Natural killer cell treated with Interleukin-12 subunit alpha and Interleukin-12 subunit beta and Interleukin-15 and Interleukin-18, amount 100 ng/mL, for 72 hours (primary cell): Measurements from ENCODE around the gene USP19. TPM values are rescaled to one million over a fixed set of nuclear protein-coding genes. Genes with fewer than 3 reads are reported as not detected.

Experiments used
- ATAC-seq, 2 donors: fragments of 150-1000 bp; cut with Tn5 transposase in 1 of 2; sonication (Bioruptor Pico), chemical (Tn5 transposase) in 1 of 2; 2 replicates each; pipeline ENCODE4 v1.10.0; 2021
- DNase-seq: peaks from one replicate; pipeline ENCODE4 v3.0.0; 2022; ENCODE audit warnings: low spot score
- H3K27ac Mint-ChIP-seq, 2 donors: 1 replicate in 1 of 2; 2 replicates in 1 of 2; pipeline ENCODE4 v1.8.0; 2022; ENCODE audit warnings: mixed read lengths in 2 of 2, mild to moderate bottlenecking in 1 of 2, moderate library complexity in 1 of 2
- H3K27me3 Mint-ChIP-seq, 2 donors: 1 replicate in 1 of 2; 2 replicates in 1 of 2; pipeline ENCODE4 v1.8.0; 2022; ENCODE audit warnings: mixed read lengths in 2 of 2
- H3K36me3 Mint-ChIP-seq: one replicate; pipeline ENCODE4 v1.8.0; 2022; ENCODE audit warnings: mixed read lengths
- H3K4me1 Mint-ChIP-seq, 2 donors: 1 replicate in 1 of 2; 2 replicates in 1 of 2; pipeline ENCODE4 v1.8.0; 2022; ENCODE audit warnings: low read depth in 2 of 2, mixed read lengths in 2 of 2, mild to moderate bottlenecking in 1 of 2
- H3K4me3 Mint-ChIP-seq: one replicate; pipeline ENCODE4 v1.8.0; 2022; ENCODE audit warnings: mixed read lengths
- H3K9me3 Mint-ChIP-seq: 2 replicates; pipeline ENCODE4 v1.8.0; 2022; ENCODE audit warnings: mixed read lengths
- total RNA-seq, 2 donors: library from RNA; stranded (reverse); gene quantifications; one replicate each; pipeline ENCODE4 v1.2.3, GENCODE V29; 2022

Gene USP19
- total RNA-seq, 2 donors from 2014 or later: 54.4 to 65.0 TPM

GRCh38 chr3:49104052-49104426 is 16.6 kb downstream of the USP19 start:
- no peaks in the 10 kb centered on the region for H3K9me3 Mint-ChIP-seq
- ATAC-seq: peak in 1 of 2 donors; percentile 1
- H3K27ac Mint-ChIP-seq: peak overlapping the region; percentile 92 to 97

GRCh38 chr3:49100046-49100615 is 20.5 kb downstream of the USP19 start:
- Mint-ChIP-seq H3K27ac (no peak overlapping the region), H3K27me3 (no peaks in the 10 kb centered on the region), H3K4me3 (no peak overlapping the region), H3K4me1 (peaks cover 26 to 30% of the 10 kb centered on the region in 2 donors), H3K36me3 (peaks cover 8% of the 10 kb centered on the region), H3K9me3 (no peaks in the 10 kb centered on the region)
- no peak for DNase-seq
- ATAC-seq: no peak

More at GRCh38 chr3:49104052-49104426, 16.6 kb downstream of the USP19 start:
- DNase-seq: no peak
- Mint-ChIP-seq H3K36me3 (peaks cover 8% of the 10 kb centered on the region), H3K4me3 (peak overlapping the region; percentile 91), H3K27me3 (no peaks in the 10 kb centered on the region), H3K4me1 (peaks cover 26 to 37% of the 10 kb centered on the region in 2 donors)

- DNase-seq: no peak
- Mint-ChIP-seq H3K9me3 (no peaks in the 10 kb centered on the region), H3K4me1 (peaks cover 25% of the 10 kb centered on the region in 2 donors), H3K36me3 (peaks cover 8% of the 10 kb centered on the region), H3K27ac (no peak overlapping the region), H3K27me3 (no peaks in the 10 kb centered on the region), H3K4me3 (no peak overlapping the region)
- ATAC-seq: no peak
Observed at GRCh38 chr3:49098910-49099630, 21.6 kb downstream of the USP19 start.

- Mint-ChIP-seq H3K27me3 (no peaks in the 10 kb centered on the region), H3K27ac (no peak overlapping the region), H3K36me3 (peaks cover 8% of the 10 kb centered on the region), H3K4me1 (peaks cover 18% of the 10 kb centered on the region in 2 donors), H3K9me3 (no peaks in the 10 kb centered on the region), H3K4me3 (no peak overlapping the region)
- no peak for DNase-seq
- ATAC-seq: no peak
Observed at GRCh38 chr3:49098429-49098828, 22.2 kb downstream of the USP19 start.

- H3K27me3 Mint-ChIP-seq: no peaks in the 10 kb centered on the region
- no peaks in the 10 kb centered on the region for H3K36me3 Mint-ChIP-seq
- peak within 1 kb of the TSS; percentile 90 to 95 for H3K27ac Mint-ChIP-seq
- peak; percentile 95 for DNase-seq
- no peaks in the 10 kb centered on the region for H3K9me3 Mint-ChIP-seq
- H3K4me1 Mint-ChIP-seq: peaks cover 20 to 36% of the 10 kb centered on the region in 2 donors
- peak; percentile 89 to 92 for ATAC-seq
- peak within 1 kb of the TSS; percentile 95 for H3K4me3 Mint-ChIP-seq
Observed at GRCh38 chr3:49093853-49094767, 26.5 kb downstream of the USP19 start, which contains the start of gene QRICH1. TSS of gene QRICH1 (minus strand) at chr3:49094071. CDS start at chr3:49077017, 17,054 bp downstream.

- Mint-ChIP-seq H3K27ac (peak overlapping the region; percentile 90 to 95), H3K4me1 (peaks cover 22 to 36% of the 10 kb centered on the region in 2 donors), H3K36me3 (no peaks in the 10 kb centered on the region), H3K9me3 (no peaks in the 10 kb centered on the region), H3K4me3 (peak overlapping the region; percentile 95), H3K27me3 (no peaks in the 10 kb centered on the region)
- ATAC-seq (peak; percentile 66 to 69), DNase-seq (peak; percentile 88)
Observed at GRCh38 chr3:49092938-49093852, 27.4 kb downstream of the USP19 start.

- Mint-ChIP-seq H3K9me3 (no peaks in the 10 kb centered on the region), H3K27ac (no peak overlapping the region), H3K27me3 (no peaks in the 10 kb centered on the region), H3K36me3 (no peaks in the 10 kb centered on the region), H3K4me3 (no peak overlapping the region), H3K4me1 (peaks cover 0 to 4% of the 10 kb centered on the region in 2 donors)
- DNase-seq: no peak
- ATAC-seq: no peak
Observed at GRCh38 chr3:49081429-49081828, 39.2 kb downstream of the USP19 start.

- no peak for DNase-seq
- H3K27me3 Mint-ChIP-seq: no peaks in the 10 kb centered on the region
- H3K27ac Mint-ChIP-seq: no peak overlapping the region
- H3K9me3 Mint-ChIP-seq: no peaks in the 10 kb centered on the region
- H3K4me1 Mint-ChIP-seq: peaks cover 0 to 4% of the 10 kb centered on the region in 2 donors
- no peak overlapping the region for H3K4me3 Mint-ChIP-seq
- no peaks in the 10 kb centered on the region for H3K36me3 Mint-ChIP-seq
- no peak for ATAC-seq
Observed at GRCh38 chr3:49079270-49079669, 41.4 kb downstream of the USP19 start.

GRCh38 chr3:49076646-49077045 is 44.0 kb downstream of the USP19 start:
- Mint-ChIP-seq H3K4me3 (no peak overlapping the region), H3K36me3 (peaks cover 5% of the 10 kb centered on the region), H3K27ac (no peak overlapping the region), H3K4me1 (peaks cover 0 to 4% of the 10 kb centered on the region in 2 donors), H3K9me3 (no peaks in the 10 kb centered on the region), H3K27me3 (no peaks in the 10 kb centered on the region)
- ATAC-seq (no peak), DNase-seq (no peak)

GRCh38 chr3:49076116-49076515 is 44.5 kb downstream of the USP19 start:
- ATAC-seq: no peak
- H3K4me1 Mint-ChIP-seq: peaks cover 0 to 4% of the 10 kb centered on the region in 2 donors
- H3K27ac Mint-ChIP-seq: no peak overlapping the region
- peaks cover 5% of the 10 kb centered on the region for H3K36me3 Mint-ChIP-seq
- H3K27me3 Mint-ChIP-seq: no peaks in the 10 kb centered on the region
- no peak overlapping the region for H3K4me3 Mint-ChIP-seq
- H3K9me3 Mint-ChIP-seq: no peaks in the 10 kb centered on the region
- no peak for DNase-seq
